Inflammatory macrophage treated with lipopolysaccharide for 1 hour (primary cell): ENCODE results near the gene FLACC1.
A peak's percentile ranks its signal among the peaks of the same experiment; 100 is the strongest.

Experiments used
- DNase-seq, 2 donors: peaks; one replicate each; pipeline ENCODE4 v3.0.0-alpha.2; 2020 to 2022

FLACC1 gene

DNA sequence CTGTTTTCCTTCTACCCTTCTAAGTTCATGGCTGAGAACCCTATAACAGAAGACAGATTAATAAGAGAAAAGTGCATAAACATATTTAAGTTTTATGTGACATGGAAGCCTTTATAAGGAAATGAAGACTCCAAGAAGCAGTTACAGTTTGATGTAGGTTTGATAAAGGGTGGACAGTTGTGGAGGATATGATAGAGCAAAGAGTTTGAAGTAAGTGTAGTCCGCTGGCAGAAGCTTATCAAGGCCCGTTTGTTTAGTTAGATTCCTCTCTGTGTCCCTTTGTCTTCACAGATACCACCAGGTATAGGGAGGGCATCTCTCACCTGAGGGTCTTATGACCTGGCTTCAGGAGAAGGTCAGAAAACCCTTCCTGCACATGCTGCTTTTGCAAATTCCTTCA, 107.3 kb downstream of the FLACC1 start:
- no peak for DNase-seq

DNA sequence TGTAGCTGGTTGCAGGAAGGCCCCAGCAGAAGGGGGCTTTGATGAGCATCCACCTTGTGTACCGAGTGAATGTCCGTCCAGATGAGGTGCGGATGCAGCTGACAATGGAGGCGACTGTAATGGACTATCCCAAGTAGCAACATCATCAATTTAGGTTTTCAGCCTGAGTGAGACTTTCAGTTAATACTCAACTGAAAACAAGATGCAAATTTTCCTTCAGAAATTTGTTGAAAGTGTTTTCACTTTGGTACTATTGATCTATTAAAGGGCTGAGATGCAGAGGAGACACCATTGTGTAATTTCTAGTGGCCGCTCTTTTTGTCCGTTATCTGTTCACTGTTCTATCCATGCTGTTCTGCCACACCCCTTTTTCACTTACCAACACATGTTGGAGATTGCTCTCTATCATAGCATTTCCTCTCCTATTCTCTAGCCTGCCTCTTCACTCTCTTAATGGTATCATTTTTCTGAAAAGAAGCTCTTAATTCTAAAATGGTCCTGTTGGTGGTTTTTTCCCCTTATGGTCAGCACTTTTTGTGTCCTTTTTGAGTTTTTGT, 108.8 kb downstream of the FLACC1 start:
- DNase-seq, result no peak

DNA sequence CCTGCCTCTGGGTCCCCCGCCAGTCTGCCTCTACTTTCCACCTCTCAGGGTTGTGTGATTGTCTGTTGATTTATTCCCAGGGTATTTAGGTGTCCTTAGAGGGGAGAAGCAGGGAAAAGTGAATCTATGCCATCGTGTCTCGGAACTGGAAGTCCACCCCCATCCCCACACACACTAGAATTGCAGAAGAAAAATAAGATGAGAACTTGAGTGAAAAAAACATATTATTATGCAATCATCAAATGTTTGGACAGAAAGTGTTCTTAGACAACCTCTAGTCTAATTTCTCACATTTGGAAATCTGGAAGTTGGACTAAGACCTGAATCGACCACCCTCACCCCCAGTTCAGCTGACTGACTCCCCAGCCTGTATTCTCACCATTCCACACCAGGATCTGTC, 110.9 kb downstream of the FLACC1 start:
- peak; percentile 60 to 79 for DNase-seq

DNA sequence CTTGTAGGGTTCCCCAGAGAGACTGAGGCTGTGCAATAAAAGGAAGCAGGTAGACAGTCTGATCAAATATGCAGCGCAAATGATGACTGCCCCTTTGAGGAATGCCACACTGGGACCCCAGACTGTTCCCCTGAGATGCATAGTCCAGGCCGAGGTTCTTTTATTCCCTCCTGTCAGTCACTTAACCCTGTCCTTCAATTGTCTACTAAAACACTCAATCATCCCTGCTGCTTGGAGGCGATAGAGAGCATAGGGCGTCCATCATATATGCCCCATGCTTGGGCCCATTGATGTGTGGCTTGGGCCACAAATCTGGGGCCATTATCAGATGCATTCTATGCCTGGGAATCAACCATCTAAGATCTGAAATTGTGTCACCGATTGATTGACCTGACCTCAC, 112.3 kb downstream of the FLACC1 start:
- DNase-seq, result no peak

DNA sequence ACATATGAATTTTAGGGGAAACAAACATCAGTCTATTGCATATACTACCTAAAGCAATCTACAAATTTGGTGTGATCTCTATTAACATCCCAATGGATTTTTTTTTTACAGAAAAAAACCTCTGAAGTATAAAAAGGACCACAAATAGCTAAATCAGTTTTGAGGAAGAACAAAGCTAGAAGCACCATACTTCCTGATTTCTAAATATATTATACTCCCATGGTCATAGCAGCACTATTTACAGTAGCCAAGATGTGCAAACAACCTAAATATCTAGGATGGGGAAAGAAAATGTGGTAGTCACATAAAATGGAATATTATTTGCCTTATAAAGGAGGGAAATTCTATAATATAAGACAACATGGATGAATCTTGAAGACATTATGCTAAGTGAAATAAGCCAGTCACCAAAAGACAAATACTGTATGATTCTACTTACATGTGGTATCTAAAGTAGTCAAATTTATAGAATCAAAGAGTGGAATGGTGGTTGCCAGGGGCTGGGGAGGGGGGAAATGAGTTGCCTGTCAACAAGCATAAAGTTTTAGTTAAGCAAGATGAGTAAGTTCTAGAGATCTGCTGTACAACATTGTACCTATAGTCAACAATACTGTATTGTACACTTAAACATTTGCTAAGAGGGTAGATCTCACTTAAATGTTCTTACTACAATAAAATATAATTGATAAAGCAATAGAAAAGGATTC, 114.4 kb downstream of the FLACC1 start:
- peak; percentile 42 to 45 for DNase-seq

DNA sequence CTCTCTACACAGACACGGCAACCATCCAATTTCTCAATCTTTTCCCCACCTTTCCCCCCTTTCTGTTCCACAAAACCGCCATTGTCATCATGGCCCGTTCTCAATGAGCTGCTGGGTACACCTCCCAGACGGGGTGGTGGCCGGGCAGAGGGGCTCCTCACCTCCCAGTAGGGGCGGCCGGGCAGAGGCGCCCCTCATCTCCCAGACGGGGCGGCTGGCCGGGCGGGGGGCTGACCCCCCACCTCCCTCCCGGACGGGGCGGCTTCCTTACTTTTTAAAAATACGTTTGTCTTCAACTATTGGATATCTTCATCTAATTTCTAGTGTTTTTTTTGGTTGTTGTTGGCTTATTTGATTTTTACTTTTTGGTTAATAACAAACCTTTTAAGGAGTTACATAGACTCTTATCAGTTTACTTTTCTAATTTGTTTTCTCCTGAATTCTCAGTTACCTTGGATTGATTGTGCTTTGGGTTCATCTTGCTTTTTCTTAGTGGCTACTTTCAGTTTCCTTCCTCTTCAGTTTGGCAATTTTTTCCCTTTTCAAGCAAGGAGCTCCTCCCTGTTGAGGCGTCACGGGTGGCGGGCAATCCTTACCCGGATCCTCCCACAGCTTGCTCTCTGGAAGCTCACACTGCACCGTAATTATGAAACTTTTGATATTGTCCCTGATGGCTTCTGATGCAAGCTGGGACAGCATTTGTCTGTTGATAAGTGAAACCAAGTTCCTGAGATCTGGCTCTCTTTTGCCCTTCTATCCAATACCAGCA, 117.8 kb downstream of the FLACC1 start:
- DNase-seq, result peak; percentile 97 to 98
